RWPE1 (cell line): ENCODE data around the gene CYRIA.

Experiments used
- CTCF ChIA-PET: fragments of 350-600 bp; sonication (Branson Sonifier 250); formaldehyde crosslinking; extraction: SDS; loops from one replicate; lab custom pipeline; 2021; lab: Yijun Ruan, JAX
- POLR2A ChIA-PET: fragments of 400-600 bp; formaldehyde crosslinking; extraction: SDS; loops from one replicate; lab custom pipeline; 2020; ENCODE audit warnings: antibody characterized with exemption; ENCODE audit not compliant: low non-redundant PET; lab: Yijun Ruan, JAX
- DNase-seq: peaks from one replicate; pipeline ENCODE4 v3.0.0; 2012; ENCODE audit warnings: low spot score
- H3K27ac ChIP-seq: fragments of 450-650 bp; 2 replicates; pipeline ENCODE4 v1.5.1; 2017
- TF ChIP-seq, protein P1 (sequence below): fragments of 450-650 bp; conservative IDR thresholded peaks from 2 replicates; pipeline ENCODE4 v1.5.1; 2017; ENCODE audit warnings: low read depth, mild to moderate bottlenecking

CYRIA gene

GRCh38 chr2:16628314-16628713 lies 37.3 kb downstream of the CYRIA start:
- POLR2A ChIA-PET = no interaction called here
- TF ChIP-seq, protein P1, sequence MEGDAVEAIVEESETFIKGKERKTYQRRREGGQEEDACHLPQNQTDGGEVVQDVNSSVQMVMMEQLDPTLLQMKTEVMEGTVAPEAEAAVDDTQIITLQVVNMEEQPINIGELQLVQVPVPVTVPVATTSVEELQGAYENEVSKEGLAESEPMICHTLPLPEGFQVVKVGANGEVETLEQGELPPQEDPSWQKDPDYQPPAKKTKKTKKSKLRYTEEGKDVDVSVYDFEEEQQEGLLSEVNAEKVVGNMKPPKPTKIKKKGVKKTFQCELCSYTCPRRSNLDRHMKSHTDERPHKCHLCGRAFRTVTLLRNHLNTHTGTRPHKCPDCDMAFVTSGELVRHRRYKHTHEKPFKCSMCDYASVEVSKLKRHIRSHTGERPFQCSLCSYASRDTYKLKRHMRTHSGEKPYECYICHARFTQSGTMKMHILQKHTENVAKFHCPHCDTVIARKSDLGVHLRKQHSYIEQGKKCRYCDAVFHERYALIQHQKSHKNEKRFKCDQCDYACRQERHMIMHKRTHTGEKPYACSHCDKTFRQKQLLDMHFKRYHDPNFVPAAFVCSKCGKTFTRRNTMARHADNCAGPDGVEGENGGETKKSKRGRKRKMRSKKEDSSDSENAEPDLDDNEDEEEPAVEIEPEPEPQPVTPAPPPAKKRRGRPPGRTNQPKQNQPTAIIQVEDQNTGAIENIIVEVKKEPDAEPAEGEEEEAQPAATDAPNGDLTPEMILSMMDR = no peak
- H3K27ac ChIP-seq = no peak overlapping the region
- CTCF ChIA-PET = interaction anchor here (0.8 kb wide), 1 partner anchor 129 kb away, joined by 3 read pairs; no protein-coding TSS in a partner anchor
- DNase-seq = no peak

DNA sequence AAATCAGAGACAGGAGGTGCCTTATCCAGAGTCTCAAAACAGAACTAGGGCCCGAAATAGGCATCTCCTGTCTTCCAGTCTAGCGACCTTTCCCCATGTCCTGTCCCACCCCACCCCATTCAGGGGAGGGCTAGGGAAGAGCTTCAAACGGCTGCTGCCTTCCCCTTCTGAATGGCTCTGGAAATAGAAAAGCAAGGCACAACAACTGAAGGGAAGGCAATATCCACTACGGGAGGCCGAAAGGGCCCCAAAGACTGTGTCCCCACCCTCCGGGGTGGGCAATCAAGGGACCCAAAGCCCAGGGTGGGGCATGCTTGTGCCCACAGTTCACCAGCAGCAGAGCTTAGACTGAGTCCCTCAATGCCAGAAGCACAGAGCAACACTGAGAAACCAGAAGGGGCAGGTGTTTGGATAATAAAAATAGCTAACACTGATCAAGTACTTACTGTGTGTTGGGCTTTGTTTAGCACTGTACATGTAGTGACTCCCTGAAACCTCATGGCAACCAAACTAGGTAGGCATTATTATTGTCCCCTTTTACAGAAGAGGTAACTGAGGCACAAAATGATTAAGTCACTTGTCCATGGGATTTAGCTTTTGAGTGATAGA lies 38.5 kb downstream of the CYRIA start:
- POLR2A ChIA-PET = no interaction called here
- TF ChIP-seq, protein P1 = no peak
- H3K27ac ChIP-seq = no peak overlapping the region
- no peak for DNase-seq
- CTCF ChIA-PET = interaction anchor here (0.6 kb wide), 1 partner anchor 1159 kb away, joined by 3 read pairs; no protein-coding TSS in a partner anchor

GRCh38 chr2:16626497-16626896 lies 39.1 kb downstream of the CYRIA start:
- H3K27ac ChIP-seq = no peak overlapping the region
- TF ChIP-seq, protein P1 = no peak
- no peak for DNase-seq
- ChIA-PET POLR2A (no interaction called here), CTCF (no interaction called here)

- no peak overlapping the region for H3K27ac ChIP-seq
- TF ChIP-seq, protein P1 = no peak
- CTCF ChIA-PET = no interaction called here
- no peak for DNase-seq
- POLR2A ChIA-PET = no interaction called here
Measured at GRCh38 chr2:16625759-16626158, 39.9 kb downstream of the CYRIA start.

DNA sequence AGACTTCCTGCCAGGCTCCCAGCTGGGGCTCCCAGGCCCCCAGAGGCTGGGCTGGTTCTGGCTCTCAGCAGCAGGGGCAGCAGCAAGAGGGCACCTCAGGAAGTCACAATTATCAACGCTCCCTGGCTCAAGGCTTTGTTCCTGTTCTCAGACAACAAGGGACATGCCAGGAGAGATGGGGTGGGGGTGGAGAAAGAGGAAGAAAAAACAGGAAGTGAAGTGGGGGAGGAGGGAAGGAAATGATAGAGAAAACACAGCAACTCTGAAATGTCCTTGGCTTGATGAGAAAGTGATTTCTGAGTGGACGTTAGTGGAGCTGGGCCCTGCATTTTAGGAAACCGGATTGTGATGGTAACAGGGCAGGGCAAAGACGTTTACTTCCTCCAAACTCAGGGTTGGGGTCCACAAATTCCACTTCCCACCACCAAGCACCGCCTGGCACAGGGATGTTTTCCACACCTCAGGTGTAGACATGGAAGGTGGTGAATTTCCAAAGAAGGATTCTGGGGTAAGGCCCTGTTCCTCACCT lies 40.4 kb downstream of the CYRIA start:
- ChIA-PET POLR2A (no interaction called here), CTCF (no interaction called here)
- TF ChIP-seq, protein P1 = no peak
- no peak overlapping the region for H3K27ac ChIP-seq
- no peak for DNase-seq

DNA sequence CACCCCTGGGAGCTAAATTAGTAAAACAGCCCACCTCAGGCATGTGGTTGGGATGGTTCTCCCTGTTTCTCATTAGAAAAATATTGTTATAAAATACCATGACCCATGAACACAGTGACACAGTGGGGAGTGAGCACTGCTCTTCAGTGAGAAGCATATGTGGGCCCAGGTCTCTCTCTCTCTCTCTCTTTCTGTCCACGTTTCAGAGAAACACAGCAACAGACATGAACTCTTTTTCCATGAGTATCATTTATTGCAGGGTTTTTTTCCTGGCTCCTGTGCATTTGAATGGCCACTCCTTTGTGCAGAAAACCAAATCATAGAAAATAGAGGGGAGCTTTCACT lies 41.2 kb downstream of the CYRIA start:
- CTCF ChIA-PET = interaction anchor here (0.6 to 0.8 kb wide), 2 partner anchors 148 to 1050 kb away, joined by 3 to 4 read pairs; no protein-coding TSS in a partner anchor
- TF ChIP-seq, protein P1 = no peak
- no peak overlapping the region for H3K27ac ChIP-seq

More for the DNA sequence above, 41.2 kb downstream of the CYRIA start:
- POLR2A ChIA-PET = no interaction called here
- DNase-seq = no peak
